Glutamatergic neuron (in vitro differentiated cells): ENCODE results near the gene DCXR. TPM values are rescaled to one million over a fixed set of nuclear protein-coding genes. Genes with fewer than 3 reads are reported as not detected.

Source experiments
- DNase-seq: peaks from one replicate; pipeline ENCODE4 v3.0.0; 2022
- H3K27ac Mint-ChIP-seq: one replicate; pipeline ENCODE4 v1.8.0; 2020; ENCODE audit warnings: mild to moderate bottlenecking, mixed read lengths, inconsistent platforms; ENCODE audit not compliant: unreplicated experiment
- H3K27me3 Mint-ChIP-seq: one replicate; pipeline ENCODE4 v1.8.0; 2020; ENCODE audit warnings: mild to moderate bottlenecking, moderate library complexity, mixed read lengths, inconsistent platforms; ENCODE audit not compliant: unreplicated experiment
- H3K36me3 Mint-ChIP-seq: one replicate; pipeline ENCODE4 v1.8.0; 2020; ENCODE audit warnings: mild to moderate bottlenecking, mixed read lengths, inconsistent platforms; ENCODE audit not compliant: unreplicated experiment
- H3K4me1 Mint-ChIP-seq: one replicate; pipeline ENCODE4 v1.8.0; 2020; ENCODE audit warnings: mild to moderate bottlenecking, low read depth, mixed read lengths, inconsistent platforms; ENCODE audit not compliant: unreplicated experiment
- H3K4me3 Mint-ChIP-seq: one replicate; pipeline ENCODE4 v1.8.0; 2020; ENCODE audit warnings: mild to moderate bottlenecking, mixed read lengths, inconsistent platforms; ENCODE audit not compliant: unreplicated experiment
- H3K9me3 Mint-ChIP-seq: one replicate; pipeline ENCODE4 v1.8.0; 2020; ENCODE audit warnings: mild to moderate bottlenecking, moderate library complexity, mixed read lengths, inconsistent platforms; ENCODE audit not compliant: unreplicated experiment
- CTCF ChIP-seq: fragments of 200-600 bp; sonication (generic); IDR thresholded peaks from one replicate; pipeline ENCODE4 v1.5.0; 2021; ENCODE audit not compliant: partially characterized antibody, unreplicated experiment
- total RNA-seq: library from RNA; stranded (reverse); fragmentation: NEBNext Ultra II Directional; extraction: Animal tissue kit (Norgen Biotek cat#: 25700); gene quantifications from one replicate; pipeline ENCODE4 v1.2.1, GENCODE V29; 2021; ENCODE audit not compliant: unreplicated experiment

Gene DCXR
- total RNA-seq, 1 donor from 2014 or later, result 89.5 TPM

- DNase-seq, result peak; percentile 94
- Mint-ChIP-seq H3K4me1 (peaks cover 3% of the 10 kb centered on the region), H3K36me3 (no peaks in the 10 kb centered on the region), H3K27ac (no peak overlapping the region), H3K9me3 (peaks cover 7% of the 10 kb centered on the region), H3K27me3 (peaks cover 8% of the 10 kb centered on the region), H3K4me3 (peak overlapping the region; percentile 57)
- TF ChIP-seq CTCF, result peak; percentile 84
These were observed 6.8 kb downstream of the DCXR start for GRCh38 chr17:82030470-82031302.

- no peak for DNase-seq
- Mint-ChIP-seq H3K4me3 (peak overlapping the region; percentile 67), H3K27ac (no peak overlapping the region)
These were observed 7.5 kb downstream of the DCXR start for GRCh38 chr17:82029990-82030469.

GRCh38 chr17:82029391-82029790, 8.1 kb downstream of the DCXR start:
- no peak for TF ChIP-seq CTCF
- Mint-ChIP-seq H3K9me3 (no peaks in the 10 kb centered on the region), H3K4me1 (peaks cover 3% of the 10 kb centered on the region), H3K36me3 (no peaks in the 10 kb centered on the region), H3K27ac (no peak overlapping the region), H3K4me3 (peak overlapping the region; percentile 67), H3K27me3 (peaks cover 4% of the 10 kb centered on the region)
- DNase-seq, result no peak

More at GRCh38 chr17:82029990-82030469, 7.5 kb downstream of the DCXR start:
- peaks cover 2% of the 10 kb centered on the region for H3K9me3 Mint-ChIP-seq
- H3K4me1 Mint-ChIP-seq, result peaks cover 3% of the 10 kb centered on the region
- TF ChIP-seq CTCF, result no peak
- peaks cover 4% of the 10 kb centered on the region for H3K27me3 Mint-ChIP-seq
- no peaks in the 10 kb centered on the region for H3K36me3 Mint-ChIP-seq

- TF ChIP-seq CTCF, result no peak
- H3K36me3 Mint-ChIP-seq, result no peaks in the 10 kb centered on the region
- DNase-seq, result no peak
- peaks cover 4% of the 10 kb centered on the region for H3K27me3 Mint-ChIP-seq
- no peaks in the 10 kb centered on the region for H3K9me3 Mint-ChIP-seq
- peaks cover 3% of the 10 kb centered on the region for H3K4me1 Mint-ChIP-seq
- no peak overlapping the region for H3K27ac Mint-ChIP-seq
- H3K4me3 Mint-ChIP-seq, result no peak overlapping the region
These were observed 8.5 kb downstream of the DCXR start for GRCh38 chr17:82028966-82029365.

GRCh38 chr17:82028246-82028645, 9.3 kb downstream of the DCXR start:
- Mint-ChIP-seq H3K27ac (no peak overlapping the region), H3K36me3 (no peaks in the 10 kb centered on the region), H3K9me3 (no peaks in the 10 kb centered on the region)

More at GRCh38 chr17:82028246-82028645, 9.3 kb downstream of the DCXR start:
- TF ChIP-seq CTCF, result no peak
- H3K4me3 Mint-ChIP-seq, result no peak overlapping the region
- peaks cover 3% of the 10 kb centered on the region for H3K4me1 Mint-ChIP-seq
- no peak for DNase-seq
- H3K27me3 Mint-ChIP-seq, result peaks cover 4% of the 10 kb centered on the region
